Neuronal stem cell (in vitro differentiated cells): ENCODE measurements around the gene PLEKHA5.
"Not testable (repeated sequence)": the region's sequence is repeated elsewhere in the genome, so short reads cannot be mapped to it uniquely, and the experiment has no call there.

Experiments
- DNase-seq: peaks from one replicate; pipeline ENCODE4 v3.0.0-alpha.2; 2013; ENCODE audit warnings: low spot score
- H2AFZ ChIP-seq: one replicate; pipeline ENCODE4 v1.6.1; 2013; ENCODE audit warnings: mild to moderate bottlenecking, low read length, inconsistent platforms
- H2AK5ac ChIP-seq: 2 replicates; pipeline ENCODE4 v1.6.1; 2013; ENCODE audit warnings: low read depth, mild to moderate bottlenecking, inconsistent platforms, low read length, moderate library complexity, mixed read lengths
- H2BK120ac ChIP-seq: 2 replicates; pipeline ENCODE4 v1.6.1; 2013; ENCODE audit warnings: low read depth, mild to moderate bottlenecking, inconsistent platforms, low read length, moderate library complexity, mixed read lengths
- H2BK12ac ChIP-seq: one replicate; pipeline ENCODE4 v1.6.1; 2013; ENCODE audit warnings: low read length, inconsistent platforms
- H2BK15ac ChIP-seq: 2 replicates; pipeline ENCODE4 v1.6.1; 2013; ENCODE audit warnings: mild to moderate bottlenecking, low read length, inconsistent platforms, mixed read lengths
- H2BK5ac ChIP-seq: one replicate; pipeline ENCODE4 v1.6.1; 2013; ENCODE audit warnings: inconsistent platforms, mild to moderate bottlenecking, low read length, moderate library complexity
- H3K14ac ChIP-seq: one replicate; pipeline ENCODE4 v1.6.1; 2013; ENCODE audit warnings: low read length, inconsistent platforms
- H3K18ac ChIP-seq: 2 replicates; pipeline ENCODE4 v1.6.1; 2013; ENCODE audit warnings: low read length, inconsistent platforms
- H3K23ac ChIP-seq: 2 replicates; pipeline ENCODE4 v1.6.1; 2013; ENCODE audit warnings: low read depth, mild to moderate bottlenecking, mixed read lengths, low read length, inconsistent platforms; ENCODE audit not compliant: poor library complexity
- H3K27ac ChIP-seq: replicated peaks from 3 replicates; pipeline ENCODE4 v1.5.1; 2013; ENCODE audit warnings: low read length, inconsistent platforms
- H3K27me3 ChIP-seq, 3 experiments: 2 replicates each; pipeline ENCODE4 v1.6.1; 2013; ENCODE audit warnings: low read length in 3 of 3, mild to moderate bottlenecking in 2 of 3, inconsistent platforms in 1 of 3, low read depth in 1 of 3, mixed read lengths in 1 of 3, moderate library complexity in 1 of 3; ENCODE audit not compliant: control insufficient read depth in 3 of 3, insufficient read depth in 3 of 3
- H3K36me3 ChIP-seq, 2 donors: replicated peaks in 1 of 2; 2 replicates each; pipeline ENCODE4 v1.6.1; 2013; ENCODE audit warnings: low read length in 2 of 2; ENCODE audit not compliant: control insufficient read depth in 2 of 2, insufficient read depth in 2 of 2
- H3K4ac ChIP-seq: 2 replicates; pipeline ENCODE4 v1.6.1; 2013; ENCODE audit warnings: inconsistent platforms, mild to moderate bottlenecking, low read length, moderate library complexity
- H3K4me1 ChIP-seq, 2 donors: 1 replicate in 1 of 2; 2 replicates in 1 of 2; pipeline ENCODE4 v1.6.1; 2013; ENCODE audit warnings: low read length in 2 of 2, low read depth in 1 of 2; ENCODE audit not compliant: control insufficient read depth in 2 of 2, insufficient read depth in 1 of 2
- H3K4me2 ChIP-seq: one replicate; pipeline ENCODE4 v1.6.1; 2013; ENCODE audit warnings: mild to moderate bottlenecking, low read length, inconsistent platforms; ENCODE audit not compliant: insufficient read depth, poor library complexity, severe bottlenecking
- H3K4me3 ChIP-seq, 2 donors: 2 replicates each; pipeline ENCODE4 v1.5.1; 2013; ENCODE audit warnings: low read length in 2 of 2, mild to moderate bottlenecking in 2 of 2, inconsistent platforms in 1 of 2, moderate library complexity in 1 of 2
- H3K79me1 ChIP-seq: one replicate; pipeline ENCODE4 v1.6.1; 2013; ENCODE audit warnings: low read depth, mild to moderate bottlenecking, inconsistent platforms, low read length, moderate library complexity
- H3K9ac ChIP-seq: one replicate; pipeline ENCODE4 v1.6.1; 2013; ENCODE audit warnings: mild to moderate bottlenecking, low read depth, low read length, inconsistent platforms; ENCODE audit not compliant: poor library complexity
- H3K9me3 ChIP-seq, 2 donors: replicated peaks in 1 of 2; 2 replicates each; pipeline versions ENCODE3 to v1.6.1; 2013; ENCODE audit warnings: low read length in 2 of 2, mild to moderate bottlenecking in 2 of 2, inconsistent platforms in 1 of 2, low read depth in 1 of 2, mixed read lengths in 1 of 2, moderate library complexity in 1 of 2; ENCODE audit not compliant: control insufficient read depth in 2 of 2, insufficient read depth in 1 of 2
- H4K8ac ChIP-seq: one replicate; pipeline ENCODE4 v1.6.1; 2013; ENCODE audit warnings: low read depth, mild to moderate bottlenecking, inconsistent platforms, low read length, moderate library complexity
- H4K91ac ChIP-seq: one replicate; pipeline ENCODE4 v1.6.1; 2013; ENCODE audit warnings: low read length, low read depth, mild to moderate bottlenecking, inconsistent platforms; ENCODE audit not compliant: poor library complexity
- WGBS, 2 donors: extraction: QIAGEN DNeasy Blood & Tissue Kit; methylation state at CpG; one replicate each; pipeline ENCODE4 v1.1.7; 2013; ENCODE audit warnings: missing lambda C conversion rate in 2 of 2, mixed read lengths in 1 of 2; ENCODE audit not compliant: insufficient read length in 2 of 2, insufficient replicate concordance in 1 of 2; ENCODE audit errors: extremely low coverage in 2 of 2; 5-methylcytosine and 5-hydroxymethylcytosine counted together

PLEKHA5 gene

DNA sequence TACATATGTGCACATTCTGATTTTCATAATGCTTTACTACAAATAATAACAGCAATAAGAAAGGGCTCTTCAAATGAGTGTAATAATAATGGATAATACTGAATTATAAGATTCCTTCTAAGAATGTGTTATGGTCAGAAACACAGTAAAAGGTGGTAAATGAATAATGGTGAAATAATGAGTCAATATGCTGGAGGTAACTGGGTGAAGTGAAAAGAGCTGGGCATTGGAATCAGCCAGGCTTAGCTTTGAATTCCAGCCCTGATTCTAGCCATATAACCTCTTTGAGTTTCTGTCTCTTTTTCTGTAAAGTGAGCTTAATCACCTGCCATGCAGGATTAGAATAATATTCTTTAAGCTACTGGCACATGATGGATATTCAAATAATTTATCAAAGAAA, 39.1 kb downstream of the PLEKHA5 start:
- Histone ChIP-seq H2BK12ac (no peak overlapping the region), H4K8ac (no peak overlapping the region), H3K79me1 (no peaks in the 10 kb centered on the region), H2BK15ac (no peak overlapping the region), H2BK5ac (no peak overlapping the region), H2BK120ac (no peak overlapping the region), H3K23ac (no peak overlapping the region), H3K27me3 (no peaks in the 10 kb centered on the region), H3K14ac (no peak overlapping the region), H3K4ac (no peak overlapping the region), H3K4me2 (no peak overlapping the region), H2AK5ac (no peak overlapping the region), H3K4me3 (no peak overlapping the region), H2AFZ (no peak overlapping the region), H3K36me3 (peaks cover 0 to 12% of the 10 kb centered on the region in 2 donors), H3K9me3 (no peaks in the 10 kb centered on the region), H4K91ac (no peak overlapping the region), H3K4me1 (peaks cover 0 to 2% of the 10 kb centered on the region in 2 donors), H3K18ac (no peak overlapping the region), H3K9ac (no peak overlapping the region), H3K27ac (no peak overlapping the region)
- DNase-seq = no peak

DNA sequence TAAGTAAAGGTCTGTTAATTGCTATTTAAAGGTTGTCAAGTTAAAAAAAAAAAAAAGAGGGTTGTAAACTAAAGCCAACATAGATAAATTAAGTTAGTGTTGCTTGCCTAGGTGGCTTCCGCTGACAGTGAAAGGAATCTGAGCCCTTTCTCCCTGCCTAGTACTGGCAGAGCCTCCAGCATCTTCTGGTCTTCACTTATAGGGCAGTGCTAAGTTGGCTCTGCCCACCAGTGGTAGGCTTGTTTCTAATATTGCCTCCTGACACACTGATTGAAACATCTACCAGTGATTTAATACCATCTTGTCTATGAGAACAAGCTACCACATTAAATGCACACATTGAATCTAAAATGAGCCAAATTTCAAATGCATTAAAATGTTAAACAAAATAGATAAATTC, 39.7 kb downstream of the PLEKHA5 start:
- Histone ChIP-seq H3K4me2 (no peak overlapping the region), H4K91ac (no peak overlapping the region), H4K8ac (no peak overlapping the region), H3K14ac (no peak overlapping the region), H3K9ac (no peak overlapping the region), H2BK5ac (no peak overlapping the region), H3K4me3 (no peak overlapping the region), H3K4ac (no peak overlapping the region), H3K9me3 (no peaks in the 10 kb centered on the region), H3K36me3 (peaks cover 0 to 14% of the 10 kb centered on the region in 2 donors), H3K27me3 (no peaks in the 10 kb centered on the region), H3K79me1 (no peaks in the 10 kb centered on the region), H3K4me1 (peaks cover 0 to 2% of the 10 kb centered on the region in 2 donors), H2AK5ac (no peak overlapping the region), H2BK12ac (no peak overlapping the region), H3K27ac (no peak overlapping the region), H2BK120ac (no peak overlapping the region), H3K18ac (no peak overlapping the region), H2BK15ac (no peak overlapping the region), H2AFZ (no peak overlapping the region), H3K23ac (no peak overlapping the region)
- DNase-seq = no peak
- no CpG with 5 or more reads among the region's 1 CpG for WGBS, 2 donors

DNA sequence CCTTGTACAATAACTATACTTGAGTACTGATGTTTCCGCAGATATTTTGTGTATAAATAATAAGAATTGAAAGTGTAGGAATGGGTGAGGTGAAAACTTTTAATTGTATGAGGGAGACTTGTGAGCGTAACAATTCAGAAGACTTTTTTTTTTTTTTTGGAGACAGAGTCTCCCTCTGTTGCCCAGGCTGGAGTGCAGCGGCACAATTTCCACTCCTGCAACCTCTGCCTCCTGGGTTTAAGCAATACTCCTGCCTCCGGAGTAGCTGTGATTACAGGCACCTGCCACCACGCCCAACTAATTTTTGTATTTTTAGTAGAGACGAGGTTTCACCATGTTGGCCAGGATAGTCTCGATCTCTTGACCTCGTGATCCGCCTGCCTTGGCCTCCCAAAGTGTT, 40.8 kb downstream of the PLEKHA5 start:
- not testable (repeated sequence) for H3K9me3 ChIP-seq, DNase-seq, H2BK120ac ChIP-seq, H3K4ac ChIP-seq, H3K27me3 ChIP-seq, H2AFZ ChIP-seq, H3K4me2 ChIP-seq, H3K14ac ChIP-seq, H2AK5ac ChIP-seq, H2BK15ac ChIP-seq, H3K9ac ChIP-seq, H3K4me3 ChIP-seq, H3K18ac ChIP-seq, H3K23ac ChIP-seq, H2BK12ac ChIP-seq, H4K91ac ChIP-seq, H3K27ac ChIP-seq, H4K8ac ChIP-seq, H3K79me1 ChIP-seq, H3K4me1 ChIP-seq, H2BK5ac ChIP-seq
- H3K36me3 ChIP-seq = peaks cover 0 to 25% of the 10 kb centered on the region in 2 donors
- WGBS, 2 donors = 100% methylated on average over 2 of the region's 9 CpGs; no CpG with 5 or more reads in 1 of the 2 donors

DNA sequence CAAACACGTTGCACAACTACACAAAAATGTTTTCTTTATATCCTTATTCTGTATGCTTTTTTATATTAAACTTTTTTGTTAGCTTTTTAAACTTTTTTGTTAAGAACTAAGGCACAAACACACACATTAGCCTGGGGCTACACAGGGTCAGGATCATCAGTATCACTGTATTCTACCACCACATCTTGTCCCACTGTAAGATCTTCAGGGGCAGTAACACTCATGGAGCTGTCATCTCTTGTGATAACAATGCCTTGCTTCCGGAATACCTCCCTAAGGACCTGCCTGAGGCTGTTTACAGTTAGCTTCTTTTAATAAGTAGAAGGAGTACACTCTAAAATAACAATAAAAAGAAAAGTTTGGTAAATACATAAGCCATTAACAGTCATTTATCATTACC, 42.2 kb downstream of the PLEKHA5 start:
- peaks cover 0 to 30% of the 10 kb centered on the region in 2 donors for H3K36me3 ChIP-seq
- WGBS, 2 donors = no CpG with 5 or more reads among the region's 2 CpGs

More for the DNA sequence above, 42.2 kb downstream of the PLEKHA5 start:
- Histone ChIP-seq H3K18ac (no peak overlapping the region), H3K4me2 (no peak overlapping the region), H3K27ac (no peak overlapping the region), H2BK5ac (no peak overlapping the region), H2BK12ac (no peak overlapping the region), H3K9me3 (peaks cover 0 to 2% of the 10 kb centered on the region in 2 donors), H3K4me1 (no peaks in the 10 kb centered on the region), H4K91ac (no peak overlapping the region), H2BK120ac (no peak overlapping the region), H4K8ac (no peak overlapping the region), H3K23ac (no peak overlapping the region), H2BK15ac (no peak overlapping the region), H3K9ac (no peak overlapping the region), H3K14ac (no peak overlapping the region), H3K79me1 (no peaks in the 10 kb centered on the region), H2AFZ (no peak overlapping the region), H3K4me3 (no peak overlapping the region), H2AK5ac (no peak overlapping the region), H3K4ac (no peak overlapping the region), H3K27me3 (no peaks in the 10 kb centered on the region)
- DNase-seq = no peak
